Urothelium cell line (cell line): ENCODE results near the gene RBM39.
"Not testable (repeated sequence)": the region's sequence is repeated elsewhere in the genome, so short reads cannot be mapped to it uniquely, and the experiment has no call there.

ENCODE experiments used
- DNase-seq: peaks from one replicate; pipeline ENCODE4 v3.0.0; 2011; ENCODE audit warnings: low spot score, mixed read lengths
- FAIRE-seq: peaks from 2 replicates; lab custom pipeline; 2011; peaks lifted over from hg19 to GRCh38; lab: Jason Lieb, UNC

RBM39 gene

DNA sequence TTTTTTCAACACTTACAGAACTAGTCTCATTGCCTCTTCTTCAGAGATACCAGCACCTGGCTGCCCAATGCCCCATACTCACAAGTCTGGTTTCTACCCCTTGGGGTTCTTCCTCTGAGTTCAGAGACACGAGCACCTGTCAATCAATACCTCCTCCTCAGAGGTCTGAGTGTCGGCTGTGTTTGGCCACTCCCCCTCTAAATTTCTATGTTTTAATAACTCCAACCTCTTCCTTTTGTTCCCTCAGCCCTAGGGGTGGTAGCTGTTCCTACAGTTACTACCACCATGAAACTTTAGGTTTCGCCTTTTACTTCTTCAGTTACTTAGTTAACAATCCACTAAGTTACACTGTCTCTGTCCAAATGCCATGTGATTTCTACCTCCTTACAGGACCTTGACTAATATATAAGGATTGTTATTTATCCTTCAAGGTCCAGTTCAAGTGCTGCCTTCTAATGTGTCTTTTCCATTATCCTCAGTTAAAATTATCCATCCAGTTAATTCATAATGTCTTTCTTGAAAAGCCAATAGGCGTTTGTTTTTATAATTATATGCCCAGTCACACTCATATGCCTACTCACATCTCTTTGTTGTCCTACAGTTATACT, 15.1 kb upstream of the RBM39 start:
- no peak for FAIRE-seq
- no peak for DNase-seq

DNA sequence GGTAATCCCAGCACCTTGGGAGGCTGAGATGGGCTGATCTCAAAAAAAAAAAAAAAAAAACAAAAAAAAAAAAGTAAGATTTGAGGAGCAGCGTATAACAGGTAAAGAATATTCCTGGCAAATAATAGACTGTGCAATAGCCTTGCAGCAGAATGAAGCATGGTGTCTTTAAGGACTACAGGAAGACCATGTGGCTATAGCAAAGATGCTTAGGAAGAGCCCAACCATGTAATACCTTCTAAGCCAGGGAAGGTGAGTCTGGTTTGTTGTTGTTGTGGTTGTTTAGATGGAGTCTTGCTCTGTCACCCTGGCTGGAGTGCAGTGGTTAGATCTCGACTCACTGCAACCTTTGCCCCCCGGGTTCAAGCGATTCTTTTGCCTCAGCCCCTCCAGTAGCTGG, 14.3 kb upstream of the RBM39 start:
- DNase-seq: no peak
- FAIRE-seq: no peak

DNA sequence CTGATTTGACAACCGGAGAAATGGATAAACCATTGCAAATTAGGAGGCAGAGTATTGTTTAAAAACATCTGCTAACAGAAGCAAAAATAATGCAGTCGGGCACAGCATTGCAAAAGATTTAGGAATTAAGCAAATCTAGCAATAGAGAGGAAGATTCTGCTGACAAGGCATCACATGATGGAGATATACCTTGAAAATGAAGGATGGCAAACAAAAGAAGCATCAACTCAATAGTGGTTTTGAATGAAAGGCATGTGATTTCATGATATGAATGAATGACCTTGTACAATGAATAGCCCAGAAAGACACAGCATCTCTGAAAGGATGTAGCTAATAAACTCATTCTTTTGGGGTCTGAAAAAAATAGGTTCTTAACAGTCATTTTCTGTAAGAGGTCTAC, 8.6 kb upstream of the RBM39 start:
- FAIRE-seq (no peak), DNase-seq (no peak)

DNA sequence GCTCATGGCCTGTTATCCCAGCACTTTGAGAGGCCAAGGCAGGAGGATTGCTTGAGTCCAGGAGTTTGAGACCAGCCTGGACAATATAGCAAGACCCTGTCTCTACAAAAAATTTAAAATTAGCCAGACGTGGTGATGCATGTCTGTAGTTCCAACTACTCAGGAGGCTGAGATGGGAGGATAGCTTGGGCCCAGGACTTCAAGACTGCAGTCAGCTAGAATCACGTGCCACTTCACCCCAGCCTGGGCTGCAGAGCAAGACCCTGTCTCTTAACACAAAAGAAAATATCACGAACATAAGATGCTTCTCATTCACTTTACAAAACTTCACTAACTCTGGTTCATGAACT, 2.4 kb upstream of the RBM39 start:
- DNase-seq, FAIRE-seq: not testable (repeated sequence)

DNA sequence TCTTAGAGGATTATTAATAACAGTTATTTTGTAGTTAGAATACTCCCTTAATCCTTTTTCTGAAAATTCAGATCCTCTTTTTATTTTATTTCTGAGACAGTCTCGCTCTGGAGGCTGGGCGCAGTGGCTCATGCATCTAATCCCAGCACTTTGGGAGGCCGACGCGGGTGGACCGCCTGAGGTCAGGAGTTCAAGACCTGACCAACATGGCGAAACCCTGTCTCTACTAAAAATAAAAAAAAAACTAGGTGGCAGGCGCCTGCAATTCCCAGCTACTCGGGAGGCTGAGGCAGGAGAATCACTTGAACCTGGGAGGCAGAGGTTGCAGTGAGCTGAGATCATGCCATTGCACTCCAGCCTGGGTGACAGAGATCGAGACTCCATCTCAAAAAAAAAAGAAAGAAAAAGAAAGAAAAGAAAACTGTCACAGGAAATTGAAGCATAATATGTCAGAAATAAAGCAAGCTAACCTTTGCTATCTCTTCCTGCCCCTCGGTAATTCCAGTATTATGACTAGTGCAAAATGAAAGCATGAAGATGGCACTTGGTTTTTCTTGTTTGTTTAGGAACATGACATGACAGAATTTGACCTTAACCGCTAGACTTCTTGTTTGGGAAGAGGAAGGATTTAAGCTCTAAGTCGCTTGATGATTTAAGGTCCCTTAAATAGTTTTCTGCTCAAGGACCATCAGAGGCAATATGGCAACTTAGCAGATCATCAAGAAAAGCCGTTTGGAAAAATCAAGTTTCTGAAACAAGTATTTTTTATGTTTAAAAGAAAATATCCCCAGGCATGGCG, 1.8 kb upstream of the RBM39 start:
- DNase-seq: no peak
- FAIRE-seq: no peak

DNA sequence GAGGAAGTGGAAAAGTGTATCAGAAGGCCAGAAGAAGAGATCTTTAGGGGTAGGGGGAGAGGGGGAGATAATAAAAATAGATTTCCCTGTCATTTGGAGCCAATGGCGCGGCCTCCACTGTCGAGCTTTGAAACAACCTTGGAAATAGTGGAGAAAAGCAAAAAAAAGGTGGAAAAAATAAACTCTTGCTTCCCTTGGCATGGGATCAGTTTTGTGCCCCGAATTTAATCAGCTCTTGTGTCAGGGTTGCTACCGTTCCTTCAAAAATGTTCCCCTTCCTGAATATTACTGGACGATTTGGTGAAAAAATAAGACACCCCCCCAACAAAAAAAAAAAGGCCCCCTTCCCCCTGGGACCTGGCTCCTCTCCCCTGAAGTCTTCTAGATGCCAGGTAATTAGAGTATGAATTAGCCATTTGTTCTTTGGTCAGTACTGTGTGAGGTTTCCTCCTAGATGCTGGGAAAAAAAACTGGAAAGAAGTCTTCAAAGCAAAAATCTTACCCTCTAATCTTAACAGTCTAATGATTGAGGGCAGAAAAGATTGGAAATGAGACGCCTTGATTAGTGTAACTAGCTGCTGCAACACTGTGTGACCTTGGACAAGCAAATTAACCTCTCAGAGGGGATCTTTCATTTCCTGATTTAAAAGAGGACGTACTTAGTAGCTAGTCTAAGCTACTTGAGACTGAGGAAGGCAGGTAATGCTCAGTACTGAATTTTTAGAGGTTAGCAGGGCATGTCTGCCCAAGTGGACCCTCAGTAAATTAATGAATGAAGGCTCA, 872 bp upstream of the RBM39 start:
- DNase-seq (no peak), FAIRE-seq (no peak)

DNA sequence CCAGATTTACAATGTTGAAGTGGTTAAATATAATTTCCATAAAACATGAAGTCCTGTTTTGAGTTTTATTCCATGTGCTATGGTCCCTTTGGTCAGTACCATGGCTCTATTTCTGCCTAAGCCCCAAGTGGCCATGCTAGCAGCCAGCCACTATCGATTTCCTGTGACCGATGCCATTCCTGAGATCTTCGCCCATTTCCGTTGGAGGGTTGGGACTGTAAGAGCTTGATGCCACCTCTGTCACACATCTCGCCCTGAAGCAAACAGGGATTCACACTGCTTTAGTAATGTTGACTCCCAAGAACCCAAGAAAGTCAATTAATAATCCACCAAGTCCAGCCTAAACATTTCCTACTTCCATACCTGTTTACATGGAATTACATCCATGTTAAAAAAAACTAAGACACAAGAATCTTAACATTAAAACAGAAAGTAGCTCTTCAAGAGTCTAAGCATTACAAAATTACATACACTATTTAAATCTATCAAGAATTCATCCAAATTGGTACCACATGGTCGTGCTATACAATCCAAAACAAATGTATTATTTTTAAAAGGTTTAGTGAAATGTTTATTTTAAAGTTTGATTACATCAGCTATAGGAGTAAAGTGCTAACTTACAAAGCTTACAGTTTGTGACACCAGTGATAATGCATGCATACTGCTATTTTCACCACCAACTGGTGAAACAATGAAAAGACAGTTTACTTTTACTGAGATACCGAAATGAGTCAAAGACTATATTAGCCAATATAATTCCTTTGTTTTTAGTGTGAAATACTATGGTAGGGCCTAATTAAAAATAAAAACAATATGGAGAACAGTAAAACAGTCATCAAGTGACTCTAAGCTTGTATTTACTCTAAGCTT, 2.5 kb downstream of the RBM39 start:
- FAIRE-seq: no peak
- no peak for DNase-seq

DNA sequence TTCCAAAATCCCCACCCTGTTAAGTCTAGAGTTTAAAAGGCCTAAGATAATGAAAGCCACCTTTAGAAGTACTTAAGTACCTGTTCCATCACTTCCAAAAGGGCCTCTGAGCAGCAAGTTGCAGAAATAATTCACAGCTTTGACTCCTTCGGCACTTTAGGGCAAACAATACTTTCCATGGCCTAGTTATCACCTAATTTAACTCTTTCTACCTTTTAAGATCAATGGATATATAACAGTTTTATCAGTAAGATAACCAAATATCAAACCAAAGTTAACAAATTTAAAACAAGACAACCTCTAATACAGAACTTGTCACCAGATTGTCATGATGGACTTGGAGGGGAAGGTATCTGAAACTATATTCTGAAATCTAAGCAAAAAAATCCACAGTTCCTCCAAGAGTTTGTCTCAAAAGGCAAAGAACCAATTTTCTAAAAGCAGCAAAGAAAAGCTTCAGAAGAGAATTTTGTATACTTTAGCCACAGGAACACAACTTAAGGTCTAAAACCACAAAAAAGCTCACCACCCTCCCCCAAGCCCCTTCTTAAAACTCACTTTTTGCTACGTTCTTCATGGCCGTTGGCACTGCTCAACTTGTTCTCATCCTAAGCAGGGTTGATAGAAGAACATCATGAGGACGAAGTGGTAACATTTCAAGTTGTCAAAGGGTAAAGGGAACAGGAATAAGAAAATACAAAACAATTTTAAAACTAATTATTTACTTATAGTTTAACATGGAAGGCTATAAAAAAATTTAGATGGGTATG, 3.5 kb downstream of the RBM39 start:
- FAIRE-seq: no peak
- DNase-seq: no peak

DNA sequence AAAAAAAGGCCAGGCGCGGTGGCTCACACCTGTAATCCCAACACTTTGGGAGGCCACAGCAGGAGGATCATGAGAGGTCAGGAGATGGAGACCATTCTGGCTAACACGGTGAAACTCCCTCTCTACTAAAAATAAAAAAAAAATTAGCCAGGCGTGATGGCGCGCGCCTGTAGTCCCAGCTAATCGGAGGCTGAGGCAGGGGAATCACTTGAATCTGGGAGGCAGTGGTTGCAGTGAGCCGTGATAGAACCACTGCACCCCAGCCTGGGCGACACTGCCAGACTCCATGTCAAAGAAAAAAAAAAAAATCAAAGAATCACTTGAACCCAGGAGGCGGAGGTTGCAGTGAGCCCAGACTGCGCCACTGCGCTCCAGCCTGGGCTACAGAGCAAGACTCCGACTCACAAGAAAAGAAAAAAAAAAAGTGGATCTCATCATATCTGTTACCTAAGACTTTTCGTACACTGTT, 4.2 kb downstream of the RBM39 start:
- FAIRE-seq (no peak), DNase-seq (no peak)

DNA sequence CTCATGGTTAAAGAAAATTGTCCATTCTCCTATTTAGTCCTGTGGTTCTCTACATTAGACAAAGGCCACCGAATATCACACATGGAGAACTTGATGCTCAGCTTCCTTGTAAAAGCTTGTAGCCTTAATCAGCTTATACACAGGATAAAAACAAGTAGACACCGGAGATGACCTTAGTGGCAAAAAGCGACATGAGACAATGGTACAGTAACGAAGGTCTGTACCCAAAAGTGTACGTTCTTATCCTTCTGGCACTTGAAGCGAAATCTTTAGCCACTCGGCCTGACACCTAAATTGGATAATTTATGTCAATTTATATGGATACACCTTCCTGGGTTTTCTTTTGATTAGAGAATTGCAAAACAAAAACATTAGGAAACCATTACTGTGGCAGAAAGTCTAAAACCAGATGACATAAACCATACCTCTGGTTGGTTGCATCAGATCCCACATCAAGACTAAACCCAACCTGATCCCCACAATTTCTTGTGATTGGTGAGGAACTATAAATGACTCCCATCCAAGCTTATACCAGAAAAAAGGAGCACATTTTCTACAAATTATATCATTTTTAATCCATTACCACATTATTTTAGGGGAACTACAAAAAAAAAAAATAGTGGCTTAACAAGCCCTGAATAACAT, 6.1 kb downstream of the RBM39 start:
- no peak for DNase-seq
- no peak for FAIRE-seq

DNA sequence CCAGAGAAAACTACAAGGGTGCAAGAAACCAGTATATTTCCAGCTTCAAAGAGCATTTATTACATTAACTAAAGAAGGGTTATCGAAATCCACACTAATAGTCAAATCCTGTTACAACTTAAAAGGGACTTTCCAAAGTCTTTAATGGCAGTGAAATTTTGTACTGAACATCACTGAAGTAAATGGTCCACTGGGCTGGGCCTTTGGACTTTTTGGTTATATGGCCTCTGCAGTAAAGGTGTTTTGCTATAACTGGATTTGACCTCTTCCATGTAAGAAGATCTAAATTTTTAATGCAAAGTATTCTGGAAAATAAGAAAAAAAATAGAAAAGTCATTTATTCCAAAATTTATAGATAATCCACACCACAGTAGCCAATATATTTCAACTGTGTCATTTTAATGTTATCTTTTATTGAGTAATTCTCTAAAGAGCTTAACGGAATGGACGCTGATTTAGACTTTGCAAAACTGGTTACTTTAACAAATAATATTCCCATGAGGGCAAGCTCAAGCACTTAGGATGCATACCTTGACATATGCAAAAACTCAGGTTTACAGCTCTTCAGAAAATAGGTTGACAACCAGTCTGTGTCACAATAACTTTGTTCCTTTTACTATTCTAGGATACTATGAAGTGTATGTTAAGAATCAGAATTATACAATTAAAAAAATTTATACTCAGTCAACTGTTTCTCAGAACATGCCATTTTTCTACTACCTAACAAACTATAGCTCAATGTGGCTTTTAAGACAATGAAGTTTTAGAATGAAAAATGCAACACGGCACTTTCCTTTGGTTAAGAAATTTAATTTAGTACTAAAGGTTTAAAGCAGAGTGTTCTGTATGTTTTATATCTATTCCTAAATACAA, 7.0 kb downstream of the RBM39 start:
- FAIRE-seq (no peak), DNase-seq (no peak)

DNA sequence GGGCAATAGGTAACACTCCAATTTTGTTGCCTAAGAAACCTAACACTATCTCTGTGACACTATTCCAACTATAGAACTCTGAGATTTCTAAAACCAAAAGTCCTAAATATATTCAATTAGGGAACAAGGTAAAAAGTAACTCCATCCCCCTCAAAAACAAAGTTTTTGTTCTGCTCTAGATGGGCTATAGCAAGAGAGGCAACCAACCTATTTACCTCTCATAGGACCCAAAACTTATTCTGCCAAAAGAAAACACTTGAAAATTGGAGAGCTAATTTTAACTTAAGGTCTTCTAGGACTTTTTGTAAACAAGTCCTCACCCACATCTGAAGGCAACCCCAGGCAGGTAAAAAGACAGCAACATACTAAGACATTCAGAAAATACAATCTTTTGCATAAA, 7.7 kb downstream of the RBM39 start:
- DNase-seq (no peak), FAIRE-seq (no peak)

DNA sequence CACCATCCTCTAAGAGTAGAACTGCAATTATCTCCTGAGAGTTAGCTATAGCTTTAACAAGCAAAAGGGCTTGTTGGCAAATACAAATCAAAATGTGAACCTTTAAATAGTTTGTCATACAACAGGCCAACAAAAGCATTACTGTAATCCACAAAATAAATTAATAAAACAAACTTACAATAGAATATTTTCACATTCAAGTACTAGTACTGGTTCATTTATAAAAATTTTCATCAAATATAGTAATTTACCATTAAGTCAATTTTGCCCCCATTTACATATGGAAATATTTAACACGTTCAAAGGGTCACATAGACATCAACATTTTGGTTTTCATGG, 9.4 kb downstream of the RBM39 start:
- DNase-seq (no peak), FAIRE-seq (no peak)

DNA sequence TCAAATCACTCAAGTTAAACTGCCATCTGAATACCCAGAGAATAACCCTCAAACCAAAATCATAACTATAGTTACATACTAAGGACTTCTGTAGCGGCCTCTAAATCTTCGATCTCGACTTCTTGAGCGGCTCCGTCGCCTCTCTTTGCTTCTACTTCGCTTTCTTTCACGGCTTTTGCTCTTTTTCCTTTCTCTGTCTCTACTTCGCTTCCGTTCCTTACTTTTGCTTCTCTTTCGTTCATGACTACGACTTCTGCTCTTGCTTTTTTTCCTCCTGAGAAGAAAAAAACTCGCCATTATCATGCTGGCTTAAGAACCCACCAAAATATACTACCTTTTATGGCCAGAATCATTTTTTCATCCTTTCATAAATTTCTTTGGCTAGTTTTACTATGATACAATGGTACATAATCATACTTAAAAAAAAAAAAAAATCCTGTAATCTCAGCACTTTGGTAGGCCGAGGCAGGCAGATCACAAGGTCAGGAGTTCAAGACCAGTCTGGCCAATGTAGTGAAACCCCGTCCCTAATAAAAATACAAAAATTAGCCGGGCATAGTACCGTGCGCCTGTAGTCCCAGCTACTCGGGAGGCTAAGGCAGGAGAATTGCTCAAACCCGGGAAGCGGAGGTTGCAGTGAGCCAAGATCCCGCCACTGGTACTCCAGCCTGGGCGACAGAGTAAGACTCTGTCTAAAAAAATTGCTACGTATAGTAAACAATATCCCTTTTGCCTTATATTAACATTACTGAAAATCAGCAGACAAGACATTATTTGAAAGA, 10.0 kb downstream of the RBM39 start:
- no peak for FAIRE-seq

DNA sequence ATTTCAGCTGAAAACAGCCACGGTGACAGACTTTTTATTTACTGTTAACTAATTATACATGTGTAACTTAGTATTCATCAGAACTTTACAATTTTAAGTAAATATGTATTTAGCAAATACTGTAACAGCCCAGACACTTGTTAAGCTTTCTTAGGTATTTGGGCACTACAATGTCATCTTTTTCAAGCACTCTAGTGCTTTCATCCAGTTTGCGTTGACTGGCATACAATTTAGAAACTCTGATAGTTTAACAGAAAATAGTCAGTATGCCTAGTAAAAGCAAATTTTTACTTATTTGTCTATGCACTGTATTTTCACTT, 10.6 kb downstream of the RBM39 start:
- DNase-seq: no peak
- FAIRE-seq: no peak

More for the DNA sequence above, 10.0 kb downstream of the RBM39 start:
- DNase-seq: no peak

DNA sequence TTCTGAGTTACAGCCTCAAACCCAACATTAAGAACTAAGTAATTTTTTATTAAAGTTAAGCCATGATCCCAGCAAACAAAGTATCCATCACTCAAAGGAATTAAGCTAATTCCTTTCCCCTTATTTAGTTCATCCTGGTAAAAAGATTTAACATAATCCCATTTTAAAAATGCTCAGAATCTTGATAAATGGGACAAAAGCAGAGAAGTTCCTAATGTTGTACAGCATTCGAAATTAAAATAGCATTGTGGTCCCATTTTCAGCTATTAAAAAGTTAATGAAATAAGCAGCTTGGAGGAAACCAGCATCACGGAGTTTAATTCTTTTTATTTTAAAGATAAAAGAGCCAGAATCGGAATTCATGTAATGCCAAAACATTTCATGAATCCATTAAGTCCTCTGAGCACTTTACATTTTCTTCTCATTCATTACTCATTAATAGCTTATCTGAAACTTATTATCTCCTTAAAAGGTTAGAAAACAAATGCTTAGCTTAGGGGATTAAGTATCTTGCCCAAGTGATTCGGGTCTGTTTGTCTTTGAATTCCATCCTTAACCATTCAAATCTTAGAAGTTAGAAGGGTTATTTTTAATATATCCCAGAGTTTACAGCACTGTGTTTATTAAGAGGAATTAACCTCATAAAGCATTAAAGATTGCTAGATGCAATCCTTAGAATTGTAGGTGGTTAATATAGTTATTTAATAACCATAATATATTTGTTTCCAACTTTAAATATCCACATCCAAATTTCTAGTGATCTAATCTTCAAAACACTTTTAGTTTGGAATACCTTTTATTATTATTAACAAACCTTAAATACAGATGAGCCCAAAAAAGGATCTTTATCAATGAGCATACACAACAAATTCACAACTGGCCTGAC, 11.2 kb downstream of the RBM39 start:
- no peak for FAIRE-seq
- DNase-seq: no peak
